GM18505 (cell line): Measurements from ENCODE around the gene ADAMTS9.

Experiments used
- ATAC-seq: cut with Tn5 transposase; IDR thresholded peaks from one replicate; pipeline ENCODE4 v1.9.1; 2021; ENCODE audit not compliant: unreplicated experiment
- POLR2A ChIP-seq: IDR thresholded peaks from 4 replicates; pipeline ENCODE4 v1.6.1; 2011; ENCODE audit warnings: borderline replicate concordance; ENCODE audit not compliant: insufficient read depth, insufficient read length; ENCODE audit errors: extremely low read depth

ADAMTS9 gene

GRCh38 chr3:64655160-64655559 is 32.6 kb downstream of the ADAMTS9 start:
- TF ChIP-seq POLR2A, result no peak
- no peak for ATAC-seq

GRCh38 chr3:64654013-64654412 is 33.8 kb downstream of the ADAMTS9 start:
- ATAC-seq, result no peak
- no peak for TF ChIP-seq POLR2A

- no peak for TF ChIP-seq POLR2A
- ATAC-seq, result no peak
Observed at GRCh38 chr3:64653101-64653500, 34.7 kb downstream of the ADAMTS9 start.

GRCh38 chr3:64651741-64652241 is 36.0 kb downstream of the ADAMTS9 start:
- ATAC-seq, result no peak
- no peak for TF ChIP-seq POLR2A

- no peak for TF ChIP-seq POLR2A
- ATAC-seq, result no peak
Observed at GRCh38 chr3:64651303-64651702, 36.5 kb downstream of the ADAMTS9 start.

GRCh38 chr3:64650715-64651114 is 37.1 kb downstream of the ADAMTS9 start:
- ATAC-seq, result no peak
- TF ChIP-seq POLR2A, result no peak

- TF ChIP-seq POLR2A, result no peak
- no peak for ATAC-seq
Observed at GRCh38 chr3:64650096-64650622, 37.6 kb downstream of the ADAMTS9 start.

- TF ChIP-seq POLR2A, result no peak
- no peak for ATAC-seq
Observed at GRCh38 chr3:64648927-64649906, 38.6 kb downstream of the ADAMTS9 start.

GRCh38 chr3:64647825-64648224 is 40.0 kb downstream of the ADAMTS9 start:
- no peak for ATAC-seq
- no peak for TF ChIP-seq POLR2A

- ATAC-seq, result no peak
- no peak for TF ChIP-seq POLR2A
Observed at GRCh38 chr3:64645243-64645642, 42.6 kb downstream of the ADAMTS9 start.

- ATAC-seq, result no peak
Observed at GRCh38 chr3:64644483-64644882, 43.3 kb downstream of the ADAMTS9 start.

GRCh38 chr3:64642327-64643151 is 45.3 kb downstream of the ADAMTS9 start:
- no peak for ATAC-seq

More at GRCh38 chr3:64644483-64644882, 43.3 kb downstream of the ADAMTS9 start:
- TF ChIP-seq POLR2A, result no peak

GRCh38 chr3:64638981-64639481 is 48.8 kb downstream of the ADAMTS9 start:
- no peak for TF ChIP-seq POLR2A
- no peak for ATAC-seq

More at GRCh38 chr3:64642327-64643151, 45.3 kb downstream of the ADAMTS9 start:
- TF ChIP-seq POLR2A, result no peak

GRCh38 chr3:64638511-64638910 is 49.3 kb downstream of the ADAMTS9 start:
- no peak for ATAC-seq

GRCh38 chr3:64634417-64634816 is 53.4 kb downstream of the ADAMTS9 start:
- ATAC-seq, result no peak
- TF ChIP-seq POLR2A, result no peak

More at GRCh38 chr3:64638511-64638910, 49.3 kb downstream of the ADAMTS9 start:
- TF ChIP-seq POLR2A, result no peak
